HL-60/S4 (cell line): ENCODE data around the gene ANO1.

Source experiments
- in situ Hi-C: fragments of 300-500 bp; cut with MboI; formaldehyde crosslinking; loops from 2 replicates; pipeline ENCODE4 v1.14.3; 2022; ENCODE audit warnings: low sequenced_read_pairs

The ANO1 gene

DNA sequence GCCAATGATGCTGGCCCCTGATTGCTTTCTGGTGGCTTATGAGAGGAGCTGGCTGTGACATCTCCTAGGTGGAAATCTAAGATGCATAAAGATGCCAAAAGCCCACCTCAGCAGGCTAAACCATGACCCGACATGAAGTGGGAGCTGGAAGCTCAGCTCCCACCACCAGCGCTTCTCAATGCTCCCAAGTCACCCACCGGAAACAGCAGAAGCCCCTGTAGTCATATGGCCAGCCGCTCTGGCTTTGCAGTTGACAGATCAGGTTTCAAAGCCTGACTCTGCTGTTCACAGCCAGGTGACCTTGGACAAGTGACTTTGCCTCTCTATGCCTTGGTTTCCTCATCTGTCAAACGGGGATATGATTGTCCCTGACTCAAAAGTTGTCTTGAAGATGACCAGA lies 29.1 kb upstream of the ANO1 start:
- in situ Hi-C loops: no loop called here

DNA sequence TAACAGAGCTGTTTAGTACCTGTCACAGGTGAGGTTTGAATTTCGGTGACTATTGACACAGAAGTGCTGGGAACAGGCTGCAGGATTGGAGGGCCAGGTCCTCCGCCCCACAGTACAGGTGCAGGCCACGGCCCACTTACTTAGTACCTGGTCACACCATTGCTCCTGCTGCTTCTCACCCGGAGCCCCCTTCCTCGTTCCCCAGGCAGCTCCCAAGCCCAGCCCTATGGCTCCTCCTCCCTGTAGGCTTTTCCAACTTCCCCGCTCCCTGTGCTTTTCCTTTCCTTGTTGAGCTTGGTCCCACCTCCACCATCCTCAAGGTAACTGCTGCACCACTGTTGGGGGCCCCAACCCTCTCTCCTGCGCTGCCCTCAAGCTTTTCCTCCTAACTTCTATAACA lies 27.9 kb upstream of the ANO1 start:
- in situ Hi-C loops: no loop called here

DNA sequence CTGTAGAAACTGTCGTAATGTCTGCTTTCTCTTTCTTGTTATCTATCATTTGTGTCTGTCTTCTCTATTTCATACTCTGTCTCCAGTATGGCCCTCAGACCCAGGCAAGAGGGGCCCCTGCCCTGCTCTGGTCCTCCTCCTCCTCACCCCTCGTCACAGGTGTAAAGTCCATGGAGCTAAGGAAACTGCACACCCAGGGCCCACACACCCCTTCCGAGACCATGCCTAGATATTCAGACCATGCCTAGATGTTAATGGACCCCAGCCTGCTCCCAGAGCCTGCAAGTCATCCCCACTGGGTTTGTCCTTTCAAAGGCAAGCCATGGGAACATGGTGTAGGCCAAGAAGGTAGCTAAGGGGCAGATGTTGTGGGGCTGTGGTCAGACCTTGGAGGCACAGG lies 24.1 kb upstream of the ANO1 start:
- in situ Hi-C loops: no loop called here

DNA sequence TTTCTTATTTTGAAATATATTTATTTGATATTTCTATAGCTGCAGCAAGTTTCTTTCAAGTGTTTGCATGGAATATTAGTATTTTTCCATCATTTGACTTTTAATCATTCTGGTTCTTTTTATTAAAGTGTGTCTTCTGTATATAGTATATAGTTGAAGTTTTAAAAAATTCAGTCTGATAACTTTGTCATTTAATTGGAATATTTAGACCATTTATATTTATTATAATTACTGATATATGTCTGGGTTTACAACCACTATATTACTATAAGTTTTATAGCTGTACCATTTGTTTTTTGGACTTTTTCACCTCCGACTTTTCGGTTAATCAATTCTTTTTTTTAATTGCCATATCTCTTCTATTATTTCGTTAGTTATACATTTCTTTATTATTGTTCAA lies 22.7 kb upstream of the ANO1 start:
- in situ Hi-C loops: no loop called here

DNA sequence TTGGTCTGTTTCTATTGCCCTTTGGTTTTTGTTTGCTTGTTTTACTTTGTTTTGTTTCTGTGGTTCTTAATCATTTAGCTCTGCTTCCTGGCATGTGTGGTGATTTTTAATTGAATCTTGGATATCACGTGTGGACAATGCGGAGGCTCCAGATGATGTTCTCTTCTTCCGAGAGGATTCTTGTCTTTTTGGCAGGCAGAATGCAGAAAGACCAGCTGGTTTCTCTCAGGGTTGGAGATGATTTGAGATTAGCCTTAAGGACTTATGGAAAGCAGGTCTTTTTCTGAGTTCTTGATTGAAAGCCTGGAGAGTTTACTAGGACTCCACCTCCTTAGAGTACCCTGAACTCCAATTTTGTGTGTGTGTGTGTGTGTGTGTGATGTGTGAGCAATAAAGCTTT lies 21.0 kb upstream of the ANO1 start:
- in situ Hi-C loops: no loop called here

DNA sequence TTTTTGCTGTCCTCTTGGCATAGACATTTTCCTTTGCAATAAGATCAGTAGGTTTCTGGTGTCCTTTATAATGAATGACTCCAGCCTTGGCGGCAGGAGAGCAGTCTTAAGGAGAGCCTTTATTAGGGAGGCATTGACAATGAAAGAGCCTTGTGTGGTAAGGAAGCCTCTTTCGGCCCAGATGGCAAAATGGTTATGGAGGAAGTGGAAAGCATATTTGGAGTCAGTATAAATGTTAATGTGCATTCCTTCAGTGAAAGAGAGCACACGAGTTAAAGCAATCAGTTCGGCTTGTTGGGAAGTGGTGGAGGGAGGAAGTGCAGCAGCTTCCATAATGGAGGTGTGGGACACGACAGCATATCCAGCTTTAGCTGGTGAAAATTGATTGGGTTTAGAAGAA lies 18.1 kb upstream of the ANO1 start:
- in situ Hi-C loops: no loop called here

DNA sequence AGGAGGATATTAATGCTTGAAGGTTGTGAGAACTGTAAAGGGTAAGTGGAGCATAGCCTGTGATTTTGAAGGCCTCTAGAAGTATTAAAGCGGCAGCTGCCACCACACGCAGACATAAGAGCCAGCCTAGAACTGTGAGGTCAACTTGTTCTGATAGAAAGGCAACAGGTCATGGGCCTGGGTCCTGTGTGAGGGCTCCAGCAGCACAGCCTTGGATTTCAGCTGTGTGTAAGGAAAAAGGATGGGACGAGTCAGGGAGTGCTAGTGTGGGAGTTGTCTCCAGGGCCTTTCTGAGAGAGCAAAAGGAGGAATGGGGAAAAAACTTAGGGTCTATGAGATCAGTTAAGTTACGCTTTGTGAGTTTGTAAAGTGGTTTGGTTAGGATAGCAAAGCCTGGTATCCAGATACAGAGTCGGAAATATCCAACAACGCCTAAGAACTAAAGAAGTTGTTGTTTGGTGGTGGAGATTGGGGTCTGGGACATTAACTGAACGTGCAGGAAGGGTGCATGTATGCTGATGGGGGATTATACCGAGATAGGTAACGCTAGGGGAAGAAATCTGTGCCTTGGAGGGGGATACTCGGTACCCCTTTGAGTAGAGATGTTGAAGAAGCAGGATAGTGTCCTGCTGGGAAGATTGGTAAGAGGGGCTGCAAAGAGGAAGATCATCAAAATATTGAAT lies 17.4 kb upstream of the ANO1 start:
- in situ Hi-C loops: no loop called here

DNA sequence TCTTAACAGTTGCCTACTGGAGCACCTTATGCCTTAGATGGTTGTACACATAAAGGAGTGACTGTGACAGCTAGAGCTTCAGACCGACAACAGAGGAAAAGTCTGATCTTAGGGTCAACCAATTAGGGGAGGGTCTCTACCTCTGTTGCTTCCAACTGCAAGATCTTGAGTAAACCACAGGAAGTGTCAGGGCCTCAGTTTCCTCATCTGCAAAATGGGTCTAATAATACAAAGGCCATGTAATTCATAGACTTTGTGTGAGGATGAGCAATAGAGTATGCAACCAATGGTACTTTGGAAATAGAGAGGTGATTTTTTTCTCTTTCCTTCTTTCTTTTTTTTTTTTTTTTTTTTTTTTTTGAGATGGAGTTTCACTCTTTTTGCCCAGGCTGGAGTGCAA lies 16.4 kb upstream of the ANO1 start:
- in situ Hi-C loops: no loop called here

DNA sequence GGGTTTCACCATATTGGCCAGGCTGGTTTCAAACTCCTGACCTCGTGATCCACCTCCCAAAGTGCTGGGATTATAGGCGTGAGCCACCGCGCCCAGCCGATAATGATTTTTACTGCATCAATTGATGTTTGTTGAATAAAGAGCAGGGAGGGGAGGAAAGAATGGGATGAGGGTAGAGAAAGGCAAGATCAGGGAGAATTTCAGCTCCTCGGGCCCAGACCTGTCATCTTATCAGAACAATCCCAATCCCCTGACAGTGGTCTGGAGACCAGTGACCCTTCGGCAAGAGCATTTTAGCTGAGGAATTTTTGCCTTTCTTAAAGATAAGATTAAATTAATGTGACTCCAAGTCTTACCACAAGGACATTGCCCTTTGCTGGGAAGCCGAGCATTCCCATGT lies 15.0 kb upstream of the ANO1 start:
- in situ Hi-C loops: no loop called here

DNA sequence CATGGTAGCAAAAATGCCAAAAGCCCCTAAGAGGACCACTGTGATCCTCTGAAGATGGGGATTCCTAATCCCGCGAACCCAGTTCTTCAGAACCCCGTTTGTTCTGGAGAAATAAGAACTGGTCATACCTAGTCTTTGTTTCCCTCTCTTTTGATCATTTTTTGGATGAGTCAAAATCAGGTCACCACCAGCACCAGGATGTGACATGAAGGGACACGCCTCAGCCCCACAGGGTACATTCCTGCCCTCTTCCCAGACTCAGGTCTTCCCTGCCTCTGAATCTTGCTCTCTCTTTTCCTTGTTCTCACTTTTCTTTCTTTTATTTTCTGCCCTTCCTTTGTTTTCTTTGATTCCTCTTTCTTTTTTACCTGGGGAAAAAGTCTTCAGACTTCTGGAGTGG lies 14.6 kb upstream of the ANO1 start:
- in situ Hi-C loops: no loop called here

DNA sequence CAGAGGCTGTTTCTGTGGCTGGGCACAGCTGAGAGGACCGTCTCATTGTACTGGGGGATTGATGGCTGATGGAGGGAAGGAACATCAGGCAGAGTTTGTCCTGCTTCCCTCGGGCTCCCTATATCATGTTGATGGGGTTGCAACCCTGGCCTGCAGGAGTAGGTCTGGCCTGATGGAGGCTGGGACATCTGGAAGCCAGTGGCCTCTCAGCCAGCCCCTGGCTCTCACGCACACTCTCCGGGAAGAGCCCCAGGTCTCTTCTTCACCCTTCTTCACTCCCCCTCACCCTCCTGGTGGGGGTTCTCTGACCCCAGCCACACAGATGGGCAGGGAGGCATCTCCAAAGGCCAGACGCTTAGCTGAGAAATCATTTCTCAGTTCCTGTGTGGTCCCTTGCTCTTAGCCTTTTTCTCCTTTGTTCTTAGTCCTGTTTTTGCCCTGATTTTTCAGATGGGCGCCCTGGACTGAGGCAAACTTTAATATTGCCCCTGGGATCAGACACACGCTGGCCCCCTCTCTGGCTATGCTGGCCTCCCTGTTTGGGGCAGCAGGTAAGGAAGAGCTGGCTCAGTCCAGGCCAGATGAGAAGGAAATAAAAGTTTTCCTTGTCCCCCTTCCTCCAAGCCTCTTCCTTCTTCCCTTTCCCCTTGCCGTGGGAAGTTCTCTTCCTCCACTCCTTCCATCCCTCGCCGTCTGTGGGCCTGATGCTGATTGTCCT lies 13.9 kb upstream of the ANO1 start:
- in situ Hi-C loops: no loop called here

DNA sequence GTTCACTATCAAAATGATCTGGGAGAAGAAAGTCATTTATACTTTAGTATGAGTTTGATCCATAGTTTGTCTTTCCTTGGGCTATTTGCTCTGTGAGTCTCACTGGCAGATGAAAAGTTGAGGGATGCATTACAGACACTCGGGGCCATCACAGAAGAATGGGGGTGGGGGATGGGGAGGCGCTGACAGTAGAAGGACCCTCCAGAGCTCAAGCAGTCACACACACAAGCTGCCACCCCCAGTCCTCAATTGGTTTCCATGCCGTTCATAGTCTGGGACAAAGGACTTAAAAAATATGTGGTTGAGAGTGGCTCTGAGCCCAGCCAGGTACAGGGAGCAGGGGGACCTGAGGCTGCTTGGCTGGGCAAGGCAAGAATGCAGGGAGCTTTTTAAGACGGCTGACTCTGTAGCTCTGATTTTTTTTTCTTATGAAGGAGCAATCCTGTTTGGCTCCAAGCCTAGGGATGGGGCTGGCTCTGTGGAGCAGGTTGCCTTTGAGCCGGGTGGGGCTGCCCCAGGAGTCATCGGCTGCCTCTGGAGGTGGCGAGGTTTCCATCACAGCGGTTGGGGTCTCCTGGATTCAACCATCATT lies 13.3 kb upstream of the ANO1 start:
- in situ Hi-C loops: no loop called here

DNA sequence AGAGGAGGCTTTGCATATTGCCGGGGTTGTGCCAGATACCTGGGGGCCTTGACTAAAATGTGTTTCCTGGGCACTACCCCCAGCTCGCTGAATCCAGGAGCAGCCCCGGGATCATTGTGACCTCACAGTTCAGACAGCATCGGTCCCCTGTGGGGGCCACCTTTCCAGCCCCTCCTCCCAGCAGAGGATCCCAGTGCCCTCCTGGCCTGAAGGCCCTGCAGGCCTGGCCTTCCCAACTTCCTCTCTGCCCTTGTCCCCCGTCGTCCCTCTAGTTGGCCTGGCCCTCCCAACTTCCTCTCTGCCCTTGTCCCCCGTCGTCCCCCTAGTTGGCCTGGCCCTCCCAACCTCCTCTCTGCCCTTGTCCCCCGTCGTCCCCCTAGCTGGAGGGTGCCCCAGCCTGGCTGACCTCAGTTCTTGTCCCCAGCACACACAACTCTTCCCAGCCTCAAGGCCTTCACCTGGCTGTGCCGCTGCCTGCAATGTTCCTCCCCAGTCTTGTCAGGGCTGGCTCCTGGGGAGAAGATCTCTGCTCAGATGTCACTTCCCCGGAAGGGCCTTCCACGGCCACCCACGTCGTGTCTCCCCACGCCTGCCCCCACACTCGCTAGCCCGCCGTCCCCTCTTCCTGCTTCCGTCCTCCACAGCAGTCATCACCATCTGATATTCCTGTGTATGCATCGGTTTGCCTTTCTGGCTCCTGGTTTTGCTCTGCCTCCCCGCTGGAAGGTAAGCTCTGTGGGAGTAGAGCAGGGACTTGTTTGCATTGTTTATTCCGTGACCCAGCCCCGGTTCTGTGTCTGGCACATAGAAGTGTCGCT lies 12.6 kb upstream of the ANO1 start:
- in situ Hi-C loops: no loop called here

DNA sequence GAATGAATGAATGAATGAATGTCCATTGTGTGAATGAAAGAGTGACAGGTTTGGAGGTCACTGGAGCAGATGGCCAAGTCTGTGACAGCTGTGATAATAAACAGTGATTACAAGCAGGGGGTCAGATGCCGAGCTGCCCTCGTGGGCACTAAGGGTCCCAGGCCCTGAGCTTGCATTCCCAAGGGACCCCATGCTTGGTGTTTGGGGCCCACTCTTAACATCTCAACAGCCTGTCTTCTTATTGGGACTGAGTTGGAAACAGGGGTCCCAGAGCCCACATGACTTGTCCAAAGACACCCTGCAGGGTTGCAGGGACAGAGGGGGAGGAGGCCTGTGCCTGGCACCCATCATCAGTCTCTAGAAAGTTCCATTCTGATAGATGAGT lies 12.0 kb upstream of the ANO1 start:
- in situ Hi-C loops: no loop called here

DNA sequence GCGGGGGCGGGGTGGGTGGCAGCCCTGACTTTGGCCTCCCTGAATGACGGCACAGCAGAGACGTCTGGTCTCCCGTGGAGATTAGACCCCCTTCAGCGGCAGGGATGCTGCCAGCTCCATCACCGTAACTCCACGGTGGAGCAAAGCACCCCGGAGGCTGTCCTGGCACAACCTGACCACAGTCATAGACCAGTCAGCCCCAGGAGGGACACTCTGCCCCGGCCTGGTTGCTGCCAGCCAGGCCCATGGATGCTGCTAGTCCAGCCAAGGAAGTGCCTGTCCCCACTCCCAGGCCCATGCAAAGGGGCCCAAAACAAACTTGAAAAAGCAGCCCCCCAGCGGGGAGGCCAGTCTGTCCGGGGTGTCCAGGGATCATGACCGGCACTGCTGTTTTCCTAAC lies 11.5 kb upstream of the ANO1 start:
- in situ Hi-C loops: no loop called here

DNA sequence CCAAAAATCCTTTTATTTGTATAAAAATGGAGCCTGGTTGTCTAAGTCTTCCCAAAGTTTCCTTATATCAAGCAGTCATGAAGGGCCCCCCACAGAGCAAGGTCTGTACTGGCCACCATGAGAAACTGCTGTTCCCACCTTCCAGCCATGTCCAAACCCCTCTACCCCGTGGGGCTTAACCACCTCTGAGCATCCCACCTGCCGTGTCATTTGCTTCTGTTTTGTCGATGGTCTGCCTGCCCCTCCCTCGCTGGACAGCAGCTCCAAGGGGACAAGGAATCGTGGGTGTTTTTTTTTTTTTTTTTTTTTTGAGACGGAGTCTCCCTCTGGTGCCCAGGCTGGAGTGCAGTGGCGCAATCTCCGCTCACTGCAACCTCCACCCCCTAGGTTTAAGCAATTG lies 11.1 kb upstream of the ANO1 start:
- in situ Hi-C loops: no loop called here

DNA sequence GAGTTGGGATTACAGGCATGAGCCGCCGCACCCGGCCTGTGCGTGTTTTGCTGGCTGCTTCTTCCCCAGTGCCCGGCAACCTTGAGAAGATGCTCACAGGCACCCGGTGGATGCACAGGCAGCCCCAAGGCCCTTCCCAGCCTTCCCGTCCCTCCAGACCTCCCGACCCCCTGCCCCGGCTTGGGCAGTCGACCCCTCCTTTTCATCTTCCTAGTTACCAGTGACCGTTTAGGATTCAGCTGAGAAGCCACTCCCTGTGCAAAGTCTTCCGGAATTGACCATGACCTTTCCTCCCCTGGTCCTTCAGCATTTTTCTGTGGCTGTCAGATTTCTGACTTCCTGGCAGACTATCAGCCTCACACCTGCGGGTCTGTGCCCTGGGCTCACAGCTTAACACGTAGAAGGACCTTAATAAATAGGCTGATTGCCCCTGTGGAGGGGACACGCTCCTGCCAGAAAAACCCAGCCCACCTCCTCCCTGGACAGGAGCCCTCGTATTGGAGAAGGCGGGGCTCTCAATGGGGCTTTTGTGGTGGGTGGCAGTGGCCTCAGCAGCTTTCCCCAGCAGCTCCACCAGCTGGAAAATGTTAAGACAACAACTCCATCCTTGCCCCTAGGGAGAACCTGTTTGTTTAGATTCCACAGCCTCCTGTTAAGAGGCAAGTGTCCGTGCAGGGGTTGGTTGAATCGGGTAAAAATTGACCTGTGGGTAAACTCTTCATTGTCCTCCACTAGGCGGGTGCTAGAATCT lies 10.4 kb upstream of the ANO1 start:
- in situ Hi-C loops: no loop called here

DNA sequence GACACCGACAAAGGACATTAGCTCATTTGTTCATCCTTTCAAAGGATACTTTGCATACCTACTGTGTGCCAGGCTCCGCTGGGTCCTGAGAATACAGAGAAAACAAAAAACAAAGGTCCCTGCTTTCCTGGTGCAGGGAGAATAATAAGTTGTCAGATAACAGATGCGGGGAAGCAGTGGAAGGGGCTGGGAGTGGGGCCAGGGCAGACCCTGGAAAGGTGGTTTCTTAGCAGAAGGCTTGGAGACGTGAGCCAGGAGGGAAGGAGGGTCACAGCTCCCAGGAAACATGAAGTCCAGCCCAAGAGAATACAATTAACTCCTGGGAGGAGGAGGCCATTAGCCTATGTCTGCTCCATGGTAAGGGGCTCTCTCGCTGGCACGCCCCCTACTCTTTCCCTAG lies 9.8 kb upstream of the ANO1 start:
- in situ Hi-C loops: no loop called here

DNA sequence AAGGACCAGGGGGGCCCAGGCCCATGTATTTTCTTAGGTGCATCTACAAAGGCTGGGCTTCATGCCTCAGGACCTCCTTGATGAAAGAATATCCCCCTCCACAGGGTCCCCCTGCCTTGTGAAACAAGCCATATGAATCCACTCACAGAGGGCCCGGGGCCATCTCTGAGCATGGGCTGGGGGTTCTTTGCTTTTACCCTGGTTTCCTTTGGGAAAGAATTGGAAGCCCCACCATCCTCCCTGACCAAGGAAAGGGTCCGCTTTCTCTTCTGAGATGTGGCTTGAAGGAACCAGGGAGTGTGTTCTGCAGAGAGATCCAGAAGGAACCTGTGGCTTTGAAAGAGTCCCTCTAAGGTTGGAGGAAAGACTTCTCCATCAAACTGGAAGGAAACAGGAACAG lies 9.2 kb upstream of the ANO1 start:
- in situ Hi-C loops: no loop called here

DNA sequence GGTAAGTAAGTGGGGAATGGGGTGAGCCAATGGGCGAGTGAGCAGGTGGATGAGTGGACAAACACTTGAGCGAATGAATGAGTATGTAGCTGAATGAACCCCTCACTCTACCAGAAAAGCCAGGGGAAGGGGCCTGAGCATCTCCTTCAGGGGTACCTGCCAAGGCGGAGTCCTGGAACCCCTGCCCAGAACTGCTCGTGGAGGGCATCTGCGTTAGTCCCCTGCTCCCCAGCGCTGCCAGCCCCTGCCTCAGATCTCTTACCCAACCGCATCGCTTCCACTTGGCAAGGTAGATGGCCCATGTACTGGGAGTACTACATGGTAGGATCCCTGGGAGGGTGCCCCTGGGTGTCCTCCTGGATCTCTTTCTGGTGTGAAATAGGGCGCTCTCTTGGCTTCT lies 7.4 kb upstream of the ANO1 start:
- in situ Hi-C loops: no loop called here

DNA sequence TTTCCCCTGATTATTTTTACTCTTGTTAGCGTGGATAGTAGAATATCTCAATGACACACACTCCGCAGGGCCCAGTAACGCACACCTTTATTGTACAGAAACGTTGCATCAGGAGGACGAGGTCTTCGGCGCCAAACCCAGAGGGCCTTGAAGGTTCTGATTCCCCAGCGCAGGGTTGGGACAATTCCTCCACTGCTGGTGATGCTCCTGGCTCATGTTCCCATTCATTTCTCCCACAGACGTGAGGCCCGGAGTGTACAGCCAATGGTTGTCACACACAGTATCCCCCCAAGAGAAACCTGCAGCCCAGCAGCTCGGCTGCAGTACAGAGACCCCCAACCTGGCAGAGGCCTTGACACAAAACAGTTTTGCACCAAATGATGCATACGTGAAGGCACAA lies 6.1 kb upstream of the ANO1 start:
- in situ Hi-C loops: no loop called here
